ENCODE measurements around the gene BRD3. TPM values are rescaled to one million over a fixed set of nuclear protein-coding genes. Genes with fewer than 3 reads are reported as not detected.

Gene BRD3
- total RNA-seq, 1 experiment from 2014 or later = 63.1 TPM

DNA sequence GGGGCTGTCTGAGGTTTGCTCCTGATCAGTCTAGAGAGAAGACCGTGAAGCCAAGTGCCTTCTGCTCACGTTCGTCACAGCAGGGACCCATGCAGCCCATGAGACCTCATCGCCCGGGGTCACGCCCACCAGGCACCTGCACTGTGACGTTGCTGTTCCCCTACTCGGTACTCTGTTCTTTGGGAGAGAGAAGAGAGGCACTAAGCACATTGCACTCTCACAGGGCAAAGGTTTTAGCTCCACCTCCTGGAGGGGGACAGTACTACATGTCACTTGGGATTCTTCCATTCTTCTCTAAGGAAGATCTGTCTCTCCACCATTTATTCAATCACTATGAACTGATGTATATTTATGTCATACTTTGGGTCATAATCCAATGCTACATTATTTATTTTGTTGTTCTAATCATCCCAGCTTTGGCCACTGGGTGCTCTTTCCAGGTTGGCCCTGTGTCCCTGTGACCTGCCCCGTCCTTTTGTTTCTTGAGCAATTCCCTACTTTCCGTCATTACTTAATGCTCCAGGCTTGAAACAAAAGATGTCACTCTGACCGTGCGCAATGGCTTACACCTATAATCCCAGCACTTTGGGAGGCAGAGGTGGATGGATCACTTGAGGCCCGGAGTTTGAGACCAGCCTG lies 31.4 kb upstream of the BRD3 start:
- no peaks in the 10 kb centered on the region for H3K4me1 ChIP-seq (ENCODE audit: insufficient read depth, low read length)
- TF ChIP-seq, protein P1, sequence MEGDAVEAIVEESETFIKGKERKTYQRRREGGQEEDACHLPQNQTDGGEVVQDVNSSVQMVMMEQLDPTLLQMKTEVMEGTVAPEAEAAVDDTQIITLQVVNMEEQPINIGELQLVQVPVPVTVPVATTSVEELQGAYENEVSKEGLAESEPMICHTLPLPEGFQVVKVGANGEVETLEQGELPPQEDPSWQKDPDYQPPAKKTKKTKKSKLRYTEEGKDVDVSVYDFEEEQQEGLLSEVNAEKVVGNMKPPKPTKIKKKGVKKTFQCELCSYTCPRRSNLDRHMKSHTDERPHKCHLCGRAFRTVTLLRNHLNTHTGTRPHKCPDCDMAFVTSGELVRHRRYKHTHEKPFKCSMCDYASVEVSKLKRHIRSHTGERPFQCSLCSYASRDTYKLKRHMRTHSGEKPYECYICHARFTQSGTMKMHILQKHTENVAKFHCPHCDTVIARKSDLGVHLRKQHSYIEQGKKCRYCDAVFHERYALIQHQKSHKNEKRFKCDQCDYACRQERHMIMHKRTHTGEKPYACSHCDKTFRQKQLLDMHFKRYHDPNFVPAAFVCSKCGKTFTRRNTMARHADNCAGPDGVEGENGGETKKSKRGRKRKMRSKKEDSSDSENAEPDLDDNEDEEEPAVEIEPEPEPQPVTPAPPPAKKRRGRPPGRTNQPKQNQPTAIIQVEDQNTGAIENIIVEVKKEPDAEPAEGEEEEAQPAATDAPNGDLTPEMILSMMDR (conservative IDR thresholded peaks at IDR 0.05) = peak; percentile 93
- H3K27ac ChIP-seq (ENCODE audit: insufficient read length, low read depth, low read length) = no peak overlapping the region
- H4K5ac ChIP-seq (ENCODE audit: insufficient read length, low read depth, low read length) = no peak overlapping the region
- no peaks in the 10 kb centered on the region for H3K23me2 ChIP-seq (ENCODE audit: insufficient read length, low read depth, low read length, poor library complexity, severe bottlenecking)
- peaks cover 2% of the 10 kb centered on the region for H4K20me1 ChIP-seq (ENCODE audit: control insufficient read depth, insufficient read depth, insufficient read length)
- H3K79me1 ChIP-seq (ENCODE audit: insufficient read depth, low read depth, low read length, poor library complexity, severe bottlenecking) = no peaks in the 10 kb centered on the region
- Mint-ChIP-seq H3K27me3 (ENCODE audit: low read depth) (peaks cover 17% of the 10 kb centered on the region), H3K9me3 (peaks cover 11 to 14% of the 10 kb centered on the region in 2 experiments), H3K27ac (no peak overlapping the region), H3K36me3 (ENCODE audit: insufficient read depth in 1 of 3, low read depth in 3 of 3) (peaks cover 0 to 8% (median 2%) of the 10 kb centered on the region in 3 experiments; a peak in 3 of 7 replicates), H3K4me1 (peaks cover 0 to under 1% of the 10 kb centered on the region in 2 experiments; a peak in 1 of 4 replicates), H3K4me3 (no peak overlapping the region; a peak in 1 of 5 replicates)
- no peak overlapping the region for H3K4me2 ChIP-seq (ENCODE audit: insufficient read depth, insufficient read length, low read length)
- H2BK15ac ChIP-seq (ENCODE audit: low read depth, low read length) = no peak overlapping the region
- DNase-seq = peak; percentile 71
- H3K4ac ChIP-seq (ENCODE audit: low read depth, low read length) = no peak overlapping the region
- H3K9ac ChIP-seq (ENCODE audit: extremely low read depth, insufficient read length, low read length) = no peak overlapping the region
- no peaks in the 10 kb centered on the region for H3K27me3 ChIP-seq (ENCODE audit: insufficient read depth, low read length)
- H2BK5ac ChIP-seq (ENCODE audit: insufficient read length, low read length) = no peak overlapping the region
- H2BK12ac ChIP-seq (ENCODE audit: insufficient read length, low read depth, low read length) = no peak overlapping the region
- H3K9me3 ChIP-seq (ENCODE audit: control insufficient read depth, low read depth, low read length) = peaks cover 5% of the 10 kb centered on the region
- no CpG with 5 or more reads among the region's 13 CpGs for WGBS (ENCODE audit: extremely low coverage, insufficient read length, low lambda C conversion rate)
- H4K8ac ChIP-seq (replicated peaks; ENCODE audit: insufficient read length, low read depth, low read length) = no peak overlapping the region
- no peak overlapping the region for H2BK20ac ChIP-seq (ENCODE audit: low read depth, low read length, poor library complexity, severe bottlenecking)
- H3K14ac ChIP-seq (ENCODE audit: insufficient read depth, low read length) = no peak overlapping the region
- H2BK120ac ChIP-seq (ENCODE audit: low read depth, low read length, poor library complexity, severe bottlenecking) = no peak overlapping the region
- H3K79me2 ChIP-seq (ENCODE audit: insufficient read depth, low read length) = no peaks in the 10 kb centered on the region
- H3T11ph ChIP-seq (ENCODE audit: low read length) = no peak overlapping the region
- no peak overlapping the region for H3K18ac ChIP-seq (ENCODE audit: insufficient read length, low read depth, low read length)
- H4K91ac ChIP-seq (ENCODE audit: insufficient read length, low read depth, low read length) = no peak overlapping the region
- H3K56ac ChIP-seq (ENCODE audit: insufficient read length, low read depth, low read length) = no peak overlapping the region
- H2AK5ac ChIP-seq (ENCODE audit: insufficient read length, low read length) = no peak overlapping the region
- H2AFZ ChIP-seq (ENCODE audit: low read length) = no peak overlapping the region
- H3K23ac ChIP-seq (ENCODE audit: insufficient read length, low read depth, low read length) = no peak overlapping the region

Measured in H9 (cell line).